HK-2 (cell line): ENCODE measurements around the gene BSPRY.
"Not testable (repeated sequence)": the region's sequence is repeated elsewhere in the genome, so short reads cannot be mapped to it uniquely, and the experiment has no call there.

Experiments used
- DNase-seq: peaks from one replicate; pipeline ENCODE4 v3.0.0-alpha.2; 2018; ENCODE audit not compliant: unreplicated experiment

The BSPRY gene

GRCh38 chr9:113370806-113371325 lies 21.5 kb downstream of the BSPRY start:
- DNase-seq = no peak

DNA sequence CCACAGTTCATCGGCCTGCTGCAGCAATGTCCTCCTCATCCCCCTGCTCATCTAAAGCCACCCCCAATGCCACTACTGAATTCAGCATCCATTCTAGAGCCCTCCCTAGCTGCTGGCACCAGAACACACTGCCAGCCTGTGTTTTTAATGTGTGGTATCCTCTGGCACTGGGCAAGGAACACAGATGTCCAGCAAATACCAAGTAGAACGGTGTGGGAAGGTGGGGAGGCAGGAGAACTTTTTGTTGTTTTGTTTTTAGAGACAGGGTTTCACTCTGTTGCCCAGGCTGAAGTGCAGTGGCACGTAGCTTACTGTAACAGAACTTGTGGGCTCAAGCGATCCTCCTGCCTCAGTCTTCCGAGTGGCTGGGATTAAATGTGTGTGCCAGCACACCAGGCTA lies 22.7 kb downstream of the BSPRY start:
- no peak for DNase-seq

DNA sequence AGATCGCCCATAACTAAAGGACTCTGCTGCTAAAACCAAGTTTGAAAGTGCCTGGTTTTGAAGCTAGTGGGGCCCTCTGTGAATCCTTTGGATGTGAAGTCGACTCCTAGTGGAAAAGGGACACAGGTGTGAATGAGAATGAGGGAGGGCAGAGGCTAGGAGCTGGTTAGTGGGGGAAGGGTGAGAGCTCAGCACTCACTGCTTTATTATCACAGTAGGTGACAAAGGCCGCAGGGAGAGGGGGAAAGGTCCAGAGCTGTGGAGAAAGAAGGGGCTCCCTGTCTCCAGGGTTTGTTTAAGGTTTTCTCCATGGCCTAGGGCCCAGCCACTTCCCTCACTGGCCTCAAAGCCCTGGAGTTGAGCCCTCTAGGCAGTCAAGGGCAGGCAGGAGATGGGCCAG lies 23.9 kb downstream of the BSPRY start:
- no peak for DNase-seq

- no peak for DNase-seq
These were observed 24.5 kb downstream of the BSPRY start for GRCh38 chr9:113373676-113374392.

DNA sequence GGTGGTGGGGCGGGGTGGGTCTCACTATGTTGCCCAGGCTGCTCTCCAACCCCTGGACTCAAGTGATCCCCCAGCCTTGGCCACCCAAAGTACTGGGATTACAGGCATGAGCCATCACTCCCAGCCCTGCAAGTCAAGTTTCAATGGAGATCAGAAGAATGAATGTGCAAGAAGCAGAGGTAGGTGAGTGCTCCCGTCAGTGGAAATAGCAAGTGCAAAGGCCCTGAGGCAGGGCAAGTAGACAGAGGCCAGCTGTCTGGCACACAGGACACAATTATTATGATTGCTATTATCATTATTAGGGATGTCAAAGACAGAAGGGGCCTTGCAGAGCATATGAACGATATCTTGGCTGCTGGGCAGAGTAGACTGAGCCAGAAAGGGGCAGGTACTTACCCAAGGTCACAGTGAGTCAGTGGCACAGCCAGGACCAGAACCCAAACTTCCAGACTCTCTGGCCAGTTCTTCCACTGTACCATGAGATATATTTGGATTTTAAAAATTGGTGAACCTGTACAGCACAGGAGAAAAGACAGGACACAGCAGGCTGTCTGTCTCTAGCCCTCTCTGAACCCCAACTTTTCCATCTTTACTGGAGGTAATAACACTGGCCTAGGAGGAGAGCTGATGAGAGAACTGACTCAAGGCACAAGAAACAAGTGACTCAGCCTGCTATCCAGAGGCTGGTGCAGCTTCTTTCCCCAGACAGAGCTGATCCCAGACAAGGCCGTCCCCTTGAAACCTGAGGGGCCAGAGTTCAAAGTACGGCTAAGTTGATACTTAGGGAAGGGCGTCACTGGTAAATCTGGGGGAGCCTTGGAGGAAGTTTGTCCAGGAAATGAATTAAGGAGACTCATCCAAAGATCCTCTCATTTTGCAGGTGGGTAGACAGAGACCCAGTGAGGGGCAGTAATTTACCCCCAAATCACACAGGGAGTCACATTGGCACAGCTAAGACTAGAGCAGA lies 26.0 kb downstream of the BSPRY start:
- no peak for DNase-seq

- peak; percentile 60 for DNase-seq
These were observed 27.6 kb downstream of the BSPRY start, which contains the start of gene HDHD3 for GRCh38 chr9:113376634-113377567. TSS of gene HDHD3 (minus strand) at chr9:113376986. CDS start at chr9:113374354, 2,632 bp downstream.

DNA sequence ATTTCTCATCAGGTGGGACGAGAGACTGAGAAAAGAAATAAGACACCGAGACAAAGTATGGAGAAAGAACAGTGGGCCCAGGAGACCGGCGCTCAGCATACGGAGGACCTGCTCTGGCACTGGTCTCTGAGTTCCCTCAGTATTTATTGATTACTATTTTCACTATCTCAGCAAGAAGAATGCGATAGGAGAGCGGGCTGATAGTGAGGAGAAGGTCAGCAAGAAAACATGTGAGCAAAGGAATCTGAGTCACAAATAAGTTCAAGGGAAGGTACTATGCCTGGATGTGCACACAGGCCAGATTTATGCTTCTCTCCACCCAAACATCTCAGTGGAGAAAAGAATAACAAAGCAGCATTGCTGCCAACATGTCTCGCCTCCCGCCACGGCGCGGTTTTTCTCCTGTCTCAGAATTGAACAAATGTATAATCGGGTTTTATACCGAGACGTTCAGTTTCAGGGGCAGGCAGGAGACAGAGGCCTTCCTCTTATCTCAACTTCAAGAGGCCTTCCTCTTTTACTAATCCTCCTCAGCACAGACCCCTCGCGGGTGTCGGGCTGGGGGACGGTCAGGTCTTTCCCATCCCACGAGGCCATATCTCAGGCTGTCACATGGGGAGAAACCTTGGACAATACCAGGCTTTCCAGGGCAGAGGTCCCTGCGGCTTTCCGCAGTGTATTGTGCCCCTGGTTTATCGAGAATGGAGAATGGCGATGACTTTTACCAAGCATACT lies 29.9 kb downstream of the BSPRY start:
- not testable (repeated sequence) for DNase-seq

GRCh38 chr9:113379829-113380210 lies 30.5 kb downstream of the BSPRY start:
- not testable (repeated sequence) for DNase-seq

DNA sequence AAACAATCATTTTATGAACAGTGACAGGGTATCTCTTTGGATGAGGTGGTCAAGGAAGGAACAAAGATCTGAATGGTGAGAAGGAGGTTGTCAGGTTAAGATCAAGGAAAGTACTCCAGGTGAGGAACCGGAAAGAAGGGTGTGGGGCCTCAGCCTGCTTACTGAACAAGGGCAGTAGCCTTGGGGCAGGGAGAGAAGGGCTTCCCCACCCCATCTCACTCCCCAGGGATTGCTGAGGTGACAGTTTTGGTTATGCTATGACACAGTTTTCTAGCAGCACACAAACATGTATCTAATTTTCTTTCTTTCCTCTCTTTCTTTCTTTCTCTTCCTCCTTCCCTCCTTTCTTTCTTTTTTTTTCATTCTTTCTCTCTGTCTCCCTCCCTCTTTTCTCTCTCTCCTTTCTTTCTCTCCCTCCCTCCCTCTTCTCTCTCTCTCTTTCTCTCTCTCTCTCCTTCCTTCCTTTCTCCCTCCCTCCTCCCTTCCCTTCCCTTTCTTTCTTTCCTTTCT lies 31.6 kb downstream of the BSPRY start:
- no peak for DNase-seq

- DNase-seq = not testable (repeated sequence)
These were observed 32.1 kb downstream of the BSPRY start for GRCh38 chr9:113381441-113381840.

DNA sequence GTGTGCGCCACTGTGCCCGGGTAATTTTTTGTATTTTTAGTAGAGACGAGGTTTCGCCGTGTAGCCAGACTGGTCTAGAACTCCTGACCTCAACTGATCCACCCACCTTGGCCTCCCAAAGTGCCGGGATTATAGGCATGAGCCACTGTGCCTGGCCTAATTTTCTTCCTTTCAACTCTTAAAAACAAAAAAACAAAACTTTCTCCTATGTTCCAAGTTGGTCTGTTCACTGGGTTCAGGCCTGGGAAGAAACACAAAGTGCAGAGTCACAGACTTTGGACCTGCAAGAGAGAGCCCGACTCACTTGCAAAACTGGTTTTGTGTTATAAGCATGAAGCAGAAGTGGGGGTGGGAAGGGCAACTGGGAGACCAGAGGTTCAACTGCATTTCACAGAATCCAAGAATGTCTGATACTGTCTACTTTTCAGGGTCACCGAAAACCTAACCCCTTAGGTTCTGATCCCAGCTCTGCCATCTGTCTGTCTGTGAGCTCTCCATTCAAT lies 32.6 kb downstream of the BSPRY start:
- DNase-seq = no peak

GRCh38 chr9:113386571-113387393 lies 37.4 kb downstream of the BSPRY start:
- DNase-seq = no peak

DNA sequence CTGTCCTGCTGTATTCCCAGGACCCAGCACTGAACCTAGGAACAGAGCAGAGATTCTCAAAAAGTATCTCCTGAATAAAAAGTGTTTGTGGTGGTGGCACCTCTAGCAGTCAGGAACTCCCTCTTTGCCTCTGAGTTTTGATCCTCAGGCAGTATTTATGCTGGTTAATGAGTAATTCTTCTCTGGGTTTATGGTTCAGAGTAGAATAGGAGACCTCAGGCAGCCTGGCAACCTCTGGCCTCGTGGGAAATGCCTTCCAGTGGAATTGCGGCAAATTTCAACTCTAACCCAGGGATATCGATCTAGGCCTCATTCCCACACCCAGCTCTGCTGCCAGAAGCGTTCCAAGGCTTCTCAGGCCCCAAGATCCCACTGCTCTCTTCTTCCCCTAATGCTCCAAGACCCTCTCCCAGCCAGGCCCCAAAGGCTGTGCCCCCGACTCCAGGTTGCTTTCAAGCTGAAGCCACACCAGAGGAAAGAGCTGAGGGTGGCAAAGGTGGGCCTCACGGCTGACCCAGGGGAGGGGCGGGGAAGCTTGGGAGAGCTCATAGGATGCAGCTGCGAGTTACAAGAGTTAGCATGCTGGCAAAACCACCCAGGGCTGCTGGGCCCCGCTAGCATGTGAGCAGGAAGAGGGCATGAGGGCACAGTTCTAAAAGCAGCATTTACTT lies 38.4 kb downstream of the BSPRY start:
- no peak for DNase-seq

DNA sequence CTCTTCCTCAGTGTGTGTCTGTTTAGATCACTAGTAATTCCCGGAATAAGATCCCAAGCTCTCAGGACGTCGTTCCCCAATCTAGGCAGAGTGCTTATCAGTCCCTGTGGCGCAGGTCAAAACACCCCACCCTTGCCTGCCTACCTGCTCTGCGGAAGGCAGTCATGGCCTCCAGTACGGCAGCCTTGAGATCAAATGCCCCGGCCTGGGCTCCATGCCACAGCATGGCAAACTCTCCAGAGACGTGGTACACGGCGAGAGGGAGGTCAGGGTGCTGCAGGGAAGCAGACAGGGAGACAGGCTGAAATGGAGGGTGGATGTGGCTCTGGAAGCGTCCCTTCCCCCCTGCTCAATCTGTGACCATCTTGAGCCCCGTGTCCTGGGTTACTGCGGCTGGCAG lies 39.5 kb downstream of the BSPRY start:
- DNase-seq = no peak

DNA sequence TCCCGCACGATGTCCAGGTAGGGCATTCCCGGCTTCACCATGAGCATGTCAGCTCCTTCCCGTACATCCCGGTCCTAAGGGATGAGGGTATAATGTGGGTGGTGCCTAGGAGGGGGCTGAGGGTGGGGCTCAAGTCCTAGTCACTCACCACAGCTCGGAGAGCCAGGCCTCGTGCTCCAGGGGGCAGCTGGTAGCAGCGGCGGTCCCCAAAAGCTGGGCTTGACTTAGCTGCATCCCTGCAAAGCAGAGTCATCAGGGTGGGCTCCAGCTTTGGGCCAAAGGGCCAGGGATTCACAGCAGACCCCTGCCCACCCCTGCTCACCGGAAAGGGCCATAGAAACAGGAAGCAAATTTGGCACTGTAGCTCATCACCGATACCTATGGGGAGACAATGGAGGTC lies 40.1 kb downstream of the BSPRY start:
- DNase-seq = no peak

DNA sequence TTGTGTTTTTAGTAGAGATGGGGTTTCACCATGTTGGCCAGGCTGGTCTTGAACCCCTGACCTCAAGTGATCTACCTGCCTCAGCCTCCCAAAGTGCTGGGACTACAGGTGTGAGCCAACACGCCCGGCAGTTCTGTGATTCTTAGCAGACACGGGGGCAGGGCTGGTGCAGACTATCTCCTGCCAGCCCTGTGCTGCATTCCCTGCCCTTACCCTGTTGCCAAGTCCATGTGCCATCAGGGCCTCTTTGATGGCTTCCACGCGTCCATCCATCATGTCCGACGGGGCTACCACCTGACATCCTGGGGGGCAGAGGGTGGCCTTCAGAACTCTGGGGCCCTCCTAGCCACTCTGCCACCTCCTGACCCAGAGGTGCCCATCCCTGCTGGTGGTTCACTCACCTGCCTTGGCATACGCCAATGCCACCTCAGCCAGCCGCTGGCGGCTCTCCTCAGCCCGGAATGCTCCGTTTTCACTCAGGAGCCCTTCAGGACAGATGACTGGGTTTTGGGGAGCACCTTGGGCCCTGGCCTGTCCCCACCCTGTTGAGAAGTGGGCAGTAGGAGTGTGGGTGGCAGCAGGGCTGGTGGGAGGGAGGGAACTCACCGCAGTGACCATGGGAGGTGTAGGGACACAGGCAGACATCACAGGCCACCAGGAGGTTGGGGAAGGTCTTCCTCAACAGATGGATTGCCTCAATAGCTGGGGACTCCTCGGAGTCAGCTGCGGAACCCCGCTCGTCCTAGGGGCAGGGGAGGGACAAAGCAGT lies 41.0 kb downstream of the BSPRY start:
- DNase-seq = no peak

DNA sequence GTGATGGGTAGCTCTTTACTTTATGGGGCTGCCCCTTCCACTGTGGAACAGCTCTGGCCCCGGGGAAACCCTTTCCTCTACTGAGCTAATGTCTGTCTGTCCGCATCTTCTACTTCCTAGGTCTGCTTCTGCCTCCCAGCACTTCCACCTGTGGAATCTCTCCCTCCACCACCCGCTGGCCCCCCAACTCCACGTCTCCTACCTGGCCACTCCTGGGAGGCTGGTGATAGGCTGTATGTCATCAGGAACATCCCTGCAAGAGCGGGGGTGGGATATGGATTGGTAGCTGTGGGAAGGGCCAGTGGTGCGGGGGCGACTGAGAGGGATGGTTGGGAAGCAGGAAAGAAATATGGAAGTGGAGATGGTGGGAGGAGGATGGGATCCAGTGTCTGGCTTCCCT lies 42.6 kb downstream of the BSPRY start:
- no peak for DNase-seq

DNA sequence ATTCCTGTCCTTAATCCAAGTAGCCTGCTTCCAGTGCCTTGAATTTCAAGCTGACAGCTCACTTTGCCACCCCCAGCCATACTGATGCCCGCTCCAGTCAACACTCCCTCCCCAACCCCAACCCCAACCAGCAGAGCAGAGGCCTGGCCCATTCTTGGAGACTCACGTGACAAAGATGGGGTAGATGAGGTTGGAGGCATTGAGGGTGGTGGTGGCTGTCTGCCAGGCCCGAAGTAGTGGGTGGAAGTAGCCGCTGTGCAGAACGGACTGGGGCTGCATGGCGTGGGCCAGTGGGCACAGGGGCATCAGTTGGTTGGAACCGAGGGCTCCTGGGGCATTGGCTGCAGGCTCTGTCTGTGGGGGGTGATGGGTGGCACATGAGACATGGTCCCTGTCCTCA lies 43.9 kb downstream of the BSPRY start:
- no peak for DNase-seq
